IPS-18c (cell line): ENCODE measurements around the gene KCNK2.

ENCODE experiments used
- H3K4me3 ChIP-seq: 2 replicates; pipeline ENCODE4 v1.7.0; 2013; ENCODE audit warnings: low read depth, mild to moderate bottlenecking, low read length, moderate library complexity; ENCODE audit not compliant: insufficient read depth
- H3K9me3 ChIP-seq: one replicate; pipeline ENCODE4 v1.6.1; 2013; ENCODE audit warnings: mild to moderate bottlenecking, low read length, moderate library complexity; ENCODE audit not compliant: control insufficient read depth, insufficient read depth

Gene KCNK2

DNA sequence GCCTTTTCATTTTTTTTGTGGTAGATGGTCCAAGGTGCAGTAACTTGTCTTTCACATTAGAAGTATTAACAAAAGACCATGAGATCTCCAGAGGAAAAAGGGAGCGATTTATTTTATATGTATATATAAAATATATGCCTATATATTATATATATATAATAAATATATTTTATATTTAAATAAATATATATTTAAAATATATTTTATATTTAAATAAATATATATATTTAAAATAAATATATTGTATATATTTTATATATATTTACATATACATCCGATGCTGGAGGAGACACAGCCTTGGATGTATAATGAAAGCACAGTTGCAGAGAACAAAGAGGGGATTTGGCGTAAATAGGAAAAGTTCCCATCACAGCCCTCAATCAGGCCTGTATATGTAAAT, 182.1 kb downstream of the KCNK2 start:
- Histone ChIP-seq H3K9me3 (no peaks in the 10 kb centered on the region), H3K4me3 (no peak overlapping the region)

DNA sequence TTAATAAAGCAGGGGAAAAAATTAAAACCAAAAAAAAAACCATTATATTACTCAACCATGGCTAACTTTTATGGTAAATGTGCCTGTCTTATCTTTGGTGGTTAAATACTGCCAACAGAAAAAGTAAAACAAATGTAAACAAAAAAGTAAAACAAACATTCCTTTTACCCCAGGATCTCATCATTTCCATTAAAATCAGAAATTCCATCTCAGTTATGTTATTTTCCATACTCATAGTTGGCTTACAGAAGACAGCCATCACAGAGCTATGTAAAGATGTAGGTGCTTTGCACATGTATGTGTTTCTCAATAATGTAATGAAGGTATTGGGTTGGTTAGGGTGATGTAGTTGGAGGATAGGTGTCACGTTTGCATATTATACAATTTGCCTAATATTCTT, 185.0 kb downstream of the KCNK2 start:
- no peak overlapping the region for H3K4me3 ChIP-seq
- H3K9me3 ChIP-seq: no peaks in the 10 kb centered on the region

DNA sequence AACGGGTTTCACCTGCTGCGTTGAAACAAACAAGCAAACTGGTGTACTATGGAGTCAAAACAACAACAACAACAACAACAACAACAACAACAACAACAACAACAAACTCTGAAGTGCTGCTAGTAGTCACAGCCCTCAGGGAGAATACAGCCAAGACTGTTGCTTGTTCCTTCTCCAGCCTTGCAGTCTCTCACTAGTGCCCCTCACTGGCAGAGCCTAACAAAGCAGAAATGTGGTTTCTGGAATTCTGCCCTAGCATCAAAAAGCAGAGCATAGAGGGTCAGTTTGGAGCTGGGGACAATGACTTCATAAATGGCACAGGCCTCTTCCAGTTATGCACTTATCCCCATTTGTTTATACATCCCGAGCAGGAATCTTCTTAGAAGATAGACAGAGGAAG, 187.4 kb downstream of the KCNK2 start:
- no peaks in the 10 kb centered on the region for H3K9me3 ChIP-seq
- no peak overlapping the region for H3K4me3 ChIP-seq

DNA sequence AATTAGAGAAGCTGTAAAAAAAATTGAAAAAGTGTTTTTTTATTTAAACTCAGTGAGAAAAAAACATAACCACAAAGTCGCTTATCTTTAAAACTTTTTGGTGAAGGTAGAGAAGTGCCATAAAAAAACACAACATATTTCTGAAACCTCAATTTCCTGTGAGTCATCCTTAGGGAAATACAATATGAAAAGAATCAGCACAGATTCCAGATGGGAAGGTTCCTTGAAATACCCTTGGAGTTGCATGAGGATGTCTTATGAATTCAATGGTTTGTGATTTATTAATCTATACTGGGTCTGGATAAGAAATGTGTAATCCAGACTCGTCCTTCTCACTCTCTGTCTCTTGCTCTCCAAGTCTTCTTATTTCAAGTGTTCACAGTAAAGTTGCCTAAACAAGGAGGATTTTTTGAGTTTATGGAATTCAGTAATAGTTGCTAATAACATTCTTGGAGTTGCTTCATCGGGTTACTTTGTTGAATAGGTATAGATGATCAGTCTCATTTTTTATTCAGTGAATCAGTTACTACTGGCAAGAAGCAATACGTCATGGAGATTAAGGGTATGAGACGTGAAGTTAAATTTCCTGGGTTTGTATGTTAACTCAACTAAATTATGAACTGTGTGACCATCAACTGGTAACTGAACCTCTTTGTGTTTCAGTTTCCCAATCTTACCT, 191.4 kb downstream of the KCNK2 start:
- H3K4me3 ChIP-seq: no peak overlapping the region
- no peaks in the 10 kb centered on the region for H3K9me3 ChIP-seq

DNA sequence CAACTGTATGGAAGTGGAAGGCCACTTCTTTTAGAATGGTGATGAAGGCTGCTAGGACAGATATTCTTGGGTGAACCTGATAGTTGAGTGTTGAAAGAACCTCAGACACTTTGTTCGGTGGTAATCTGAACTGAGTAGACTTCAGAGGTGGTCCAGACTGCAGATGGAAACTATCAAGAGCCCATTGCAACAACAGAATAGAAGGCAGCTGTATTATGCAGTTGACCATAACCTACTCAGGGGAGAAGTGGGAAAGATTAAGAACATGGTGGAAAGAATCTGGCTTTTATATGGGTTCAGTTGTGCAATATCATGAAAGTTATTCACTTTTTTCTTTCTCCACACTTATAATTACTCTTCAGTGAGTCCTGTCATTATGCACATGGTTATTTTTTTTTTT, 194.0 kb downstream of the KCNK2 start:
- H3K9me3 ChIP-seq: no peaks in the 10 kb centered on the region
- H3K4me3 ChIP-seq: no peak overlapping the region

DNA sequence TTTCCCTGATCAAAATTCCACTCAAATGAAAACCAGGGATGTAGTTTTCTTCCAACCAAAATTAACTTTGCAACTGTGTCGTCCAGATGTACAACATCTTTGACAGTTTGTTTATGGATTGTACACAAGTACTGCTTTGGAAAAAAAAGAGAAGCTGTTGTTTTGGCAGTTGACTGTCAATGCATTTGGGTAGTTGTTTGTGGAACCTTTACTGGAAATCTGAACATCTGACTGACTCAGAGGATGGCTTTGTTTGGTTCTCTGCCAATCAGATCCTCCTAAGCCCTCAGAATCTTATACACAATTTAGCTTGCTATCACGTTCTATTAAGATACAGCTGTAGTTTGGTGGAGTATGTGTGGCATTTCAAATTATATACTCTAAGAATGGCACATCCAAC, 195.0 kb downstream of the KCNK2 start:
- Histone ChIP-seq H3K4me3 (no peak overlapping the region), H3K9me3 (no peaks in the 10 kb centered on the region)

DNA sequence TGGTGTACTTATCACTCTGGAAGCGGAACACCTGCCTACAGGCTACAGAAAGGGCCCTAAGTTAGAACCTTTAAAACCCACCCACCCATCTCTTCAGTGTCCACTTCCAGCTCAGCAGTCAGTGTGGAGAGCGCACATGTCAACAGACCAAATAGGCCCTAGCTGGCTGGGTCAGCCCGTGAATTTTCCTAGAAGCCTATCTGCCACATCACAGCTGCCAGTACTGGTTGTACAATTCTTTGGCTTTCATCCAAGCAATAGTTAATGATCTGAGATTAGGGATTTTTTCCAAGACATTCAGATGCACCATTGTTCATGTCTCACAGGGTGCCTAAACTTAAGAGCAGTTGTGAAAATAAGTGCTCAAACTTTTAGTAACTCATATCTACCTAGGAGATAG, 197.1 kb downstream of the KCNK2 start:
- Histone ChIP-seq H3K4me3 (no peak overlapping the region), H3K9me3 (no peaks in the 10 kb centered on the region)

DNA sequence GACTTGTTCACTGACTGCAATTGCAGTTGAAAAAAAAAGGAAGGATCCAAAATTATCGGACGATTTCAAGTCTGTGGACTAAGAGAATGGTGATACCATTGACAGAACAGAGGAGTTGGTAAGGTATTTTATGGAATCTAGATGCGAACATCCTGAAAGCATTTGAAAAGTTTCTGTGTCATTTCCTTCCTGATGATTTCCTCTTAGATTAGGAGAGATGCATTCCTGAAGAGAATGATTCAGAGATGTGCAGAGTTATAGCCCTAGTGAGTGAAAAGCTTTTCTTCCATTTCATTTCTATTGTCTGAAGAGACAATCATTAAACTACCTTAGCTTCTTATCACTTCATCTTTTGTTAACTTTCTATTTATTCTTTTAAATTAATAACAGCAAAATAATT, 200.0 kb downstream of the KCNK2 start:
- no peaks in the 10 kb centered on the region for H3K9me3 ChIP-seq
- H3K4me3 ChIP-seq: no peak overlapping the region

DNA sequence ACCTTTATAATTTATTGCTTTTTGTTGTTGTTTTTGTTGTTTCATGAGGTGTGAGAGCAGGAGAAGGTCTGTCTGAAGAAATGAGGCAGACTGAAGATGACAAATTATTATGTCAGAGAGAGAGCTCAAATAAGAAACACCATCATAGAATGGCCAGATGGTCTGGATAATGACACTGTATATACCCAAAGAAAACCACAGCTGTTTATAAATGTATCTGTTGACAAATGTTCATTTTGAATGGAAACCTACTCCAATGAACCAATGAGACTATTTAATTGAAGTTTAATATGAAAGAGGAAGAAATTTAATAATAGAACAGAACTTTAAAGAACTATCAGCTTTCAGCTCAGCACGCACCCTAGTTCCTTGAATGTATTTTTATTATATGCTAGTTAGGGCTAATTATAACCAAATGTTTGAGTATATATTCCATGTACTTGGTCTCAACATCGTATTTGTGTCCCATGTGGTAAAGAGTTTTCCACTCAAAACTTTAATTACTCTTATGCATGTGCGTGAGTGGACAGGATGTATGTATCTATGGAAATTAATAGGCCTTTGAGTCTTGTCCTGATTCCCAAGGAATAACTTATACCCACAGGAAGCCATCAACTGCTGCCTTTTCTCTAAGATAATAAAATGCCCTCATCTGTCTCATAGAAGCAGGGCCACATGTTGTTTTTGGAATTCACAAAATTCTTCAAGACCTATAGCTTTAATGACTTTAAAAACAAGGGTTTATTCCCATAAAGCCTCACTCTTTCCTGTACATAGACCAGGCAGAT, 202.7 kb downstream of the KCNK2 start:
- no peak overlapping the region for H3K4me3 ChIP-seq
- no peaks in the 10 kb centered on the region for H3K9me3 ChIP-seq
